ENCODE data around the gene DYNC1H1.

The DYNC1H1 gene

DNA sequence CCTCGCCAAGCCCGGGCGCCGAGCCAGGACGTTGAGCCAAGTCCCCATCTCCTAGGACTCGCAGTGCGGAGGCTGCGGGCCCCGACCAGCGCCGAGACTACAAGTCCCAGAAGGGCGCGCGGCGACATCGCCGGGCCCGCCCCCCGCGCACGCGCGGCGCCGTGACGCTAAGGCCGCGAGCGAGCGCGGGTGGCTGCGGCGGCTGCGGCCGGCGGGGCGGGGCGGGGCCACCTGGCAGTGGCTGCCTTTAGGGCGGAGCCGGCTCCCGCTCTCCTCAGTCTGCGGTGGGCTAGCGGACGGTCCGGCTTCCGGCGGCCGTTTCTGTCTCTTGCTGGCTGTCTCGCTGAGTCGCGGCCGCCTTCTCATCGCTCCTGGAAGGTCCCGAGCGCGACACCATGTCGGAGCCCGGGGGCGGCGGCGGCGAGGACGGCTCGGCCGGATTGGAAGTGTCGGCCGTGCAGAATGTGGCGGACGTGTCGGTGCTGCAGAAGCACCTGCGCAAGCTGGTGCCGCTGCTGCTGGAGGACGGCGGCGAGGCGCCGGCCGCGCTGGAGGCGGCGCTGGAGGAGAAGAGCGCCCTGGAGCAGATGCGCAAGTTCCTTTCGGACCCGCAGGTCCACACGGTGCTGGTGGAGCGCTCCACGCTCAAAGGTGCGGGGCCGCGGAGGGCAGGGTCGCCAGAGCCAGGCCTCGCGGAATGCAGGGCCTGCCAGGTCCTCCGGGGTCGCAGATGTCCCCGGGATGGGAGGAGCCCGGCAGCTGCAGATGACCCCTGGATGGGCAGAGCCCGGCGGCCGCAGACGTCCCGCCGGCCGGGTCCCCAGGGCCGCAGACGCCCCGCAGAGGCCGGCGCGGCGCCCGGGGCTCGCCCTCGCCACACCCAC lies at the start of gene DYNC1H1:
Gene DYNC1H1, plus strand, starts transcription at position 277 of the 884 bp plus-strand sequence. Its CDS starts 119 bp downstream, at position 396.
- DNase-seq = peak; percentile 95

DNA sequence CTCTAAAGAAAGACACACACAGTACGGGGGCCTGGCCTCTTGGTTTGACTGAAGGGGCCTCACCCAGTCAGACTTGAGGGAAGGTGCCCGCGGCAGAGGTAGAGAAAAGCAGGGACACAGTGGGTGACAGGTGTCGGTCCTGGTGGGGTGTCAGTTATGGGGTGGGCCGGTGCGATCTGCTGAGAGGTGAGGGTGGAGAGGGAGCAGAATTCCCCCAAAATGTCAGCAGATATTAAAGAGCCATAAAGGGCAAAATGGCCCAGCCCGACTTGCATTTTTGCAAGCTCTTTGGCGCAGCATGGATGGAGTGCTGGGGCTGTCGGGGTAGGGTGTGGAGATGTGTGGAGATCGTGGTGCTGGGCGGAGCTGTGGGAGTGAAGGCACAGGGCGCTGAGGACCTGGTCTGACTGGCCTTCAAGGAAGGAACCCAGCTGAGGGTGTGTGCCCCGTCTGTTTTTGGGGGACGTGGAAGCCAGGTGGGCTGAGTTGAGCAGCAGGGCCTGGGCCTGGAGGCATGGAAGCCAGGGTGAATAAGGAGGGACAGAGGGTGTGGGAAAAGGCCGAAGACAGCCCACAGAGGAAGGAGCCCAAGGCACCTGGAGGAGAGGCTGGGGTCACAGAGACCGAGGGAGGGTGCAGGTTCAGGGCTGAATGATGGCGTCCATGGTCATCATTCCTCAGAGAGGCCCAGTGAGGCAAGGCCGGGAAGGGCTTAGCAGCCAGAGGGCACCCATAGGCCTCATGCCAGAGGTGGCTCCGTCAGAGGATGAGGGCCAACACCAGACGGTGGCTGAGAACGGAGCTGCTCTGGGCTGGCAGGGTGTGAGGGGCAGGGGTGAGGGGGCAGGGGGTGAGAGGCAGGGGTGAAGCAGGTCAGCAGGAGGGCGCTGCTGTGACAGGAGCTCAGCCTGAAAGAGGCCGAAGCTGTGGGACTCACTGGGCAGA lies 48.2 kb upstream of the DYNC1H1 start:
- no peak for DNase-seq

DNA sequence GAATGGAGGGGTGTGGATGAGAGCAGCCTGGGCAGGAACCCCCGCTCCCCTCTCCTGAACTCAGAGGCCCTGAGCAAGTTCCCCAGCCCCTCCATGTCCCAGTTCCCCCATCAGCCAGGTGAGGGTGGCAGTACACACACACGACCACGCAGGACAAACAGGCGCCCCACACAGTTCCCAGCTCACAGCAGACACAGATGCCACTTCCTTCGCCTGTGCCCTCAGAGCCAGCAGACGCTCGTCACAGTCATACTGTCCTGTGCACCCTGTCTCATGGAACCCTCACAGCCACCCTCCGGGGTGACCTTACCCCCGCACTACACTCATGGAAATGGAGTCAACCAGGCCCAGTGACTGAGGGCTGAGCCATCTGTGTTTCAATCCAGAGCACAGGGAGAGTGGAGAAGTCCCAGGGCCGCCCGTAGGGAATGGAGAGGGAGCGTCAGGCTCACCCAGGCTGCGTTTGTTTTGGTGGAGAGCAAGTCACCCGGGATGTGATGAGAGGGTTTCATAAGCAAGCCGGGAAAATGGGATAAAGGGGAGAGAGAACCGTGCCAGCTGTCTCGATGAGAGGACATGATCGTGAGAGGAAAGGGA lies 47.5 kb upstream of the DYNC1H1 start:
- DNase-seq = no peak

DNA sequence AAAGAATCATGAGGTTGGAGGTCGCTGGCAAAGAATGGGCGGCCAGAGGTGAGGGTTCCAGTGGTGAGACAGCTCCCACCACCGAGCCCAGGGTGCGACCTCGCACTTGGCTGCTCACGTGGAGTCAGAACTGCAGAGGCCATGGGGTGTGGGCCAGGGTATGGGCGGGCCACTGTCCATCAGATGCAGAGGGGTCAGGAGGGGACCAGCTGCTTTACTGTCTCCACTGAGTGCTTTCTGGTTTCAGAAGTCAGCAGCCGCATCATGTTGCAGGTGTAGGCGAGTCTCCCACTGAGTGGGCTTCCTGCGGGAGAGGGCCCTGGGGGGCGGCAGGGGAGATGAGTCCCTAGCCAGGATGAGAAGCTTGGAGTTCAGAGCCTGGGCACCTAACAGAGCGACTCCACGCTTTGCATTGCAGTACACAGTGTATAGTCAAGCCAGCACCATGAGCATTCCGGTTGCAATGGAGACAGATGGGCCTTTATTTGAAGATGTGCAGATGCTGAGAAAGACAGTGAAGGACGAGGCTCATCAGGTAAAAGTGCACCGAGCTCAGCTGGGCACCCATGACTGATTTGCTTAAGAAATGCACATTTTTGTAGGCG lies 46.9 kb upstream of the DYNC1H1 start:
- DNase-seq = no peak

DNA sequence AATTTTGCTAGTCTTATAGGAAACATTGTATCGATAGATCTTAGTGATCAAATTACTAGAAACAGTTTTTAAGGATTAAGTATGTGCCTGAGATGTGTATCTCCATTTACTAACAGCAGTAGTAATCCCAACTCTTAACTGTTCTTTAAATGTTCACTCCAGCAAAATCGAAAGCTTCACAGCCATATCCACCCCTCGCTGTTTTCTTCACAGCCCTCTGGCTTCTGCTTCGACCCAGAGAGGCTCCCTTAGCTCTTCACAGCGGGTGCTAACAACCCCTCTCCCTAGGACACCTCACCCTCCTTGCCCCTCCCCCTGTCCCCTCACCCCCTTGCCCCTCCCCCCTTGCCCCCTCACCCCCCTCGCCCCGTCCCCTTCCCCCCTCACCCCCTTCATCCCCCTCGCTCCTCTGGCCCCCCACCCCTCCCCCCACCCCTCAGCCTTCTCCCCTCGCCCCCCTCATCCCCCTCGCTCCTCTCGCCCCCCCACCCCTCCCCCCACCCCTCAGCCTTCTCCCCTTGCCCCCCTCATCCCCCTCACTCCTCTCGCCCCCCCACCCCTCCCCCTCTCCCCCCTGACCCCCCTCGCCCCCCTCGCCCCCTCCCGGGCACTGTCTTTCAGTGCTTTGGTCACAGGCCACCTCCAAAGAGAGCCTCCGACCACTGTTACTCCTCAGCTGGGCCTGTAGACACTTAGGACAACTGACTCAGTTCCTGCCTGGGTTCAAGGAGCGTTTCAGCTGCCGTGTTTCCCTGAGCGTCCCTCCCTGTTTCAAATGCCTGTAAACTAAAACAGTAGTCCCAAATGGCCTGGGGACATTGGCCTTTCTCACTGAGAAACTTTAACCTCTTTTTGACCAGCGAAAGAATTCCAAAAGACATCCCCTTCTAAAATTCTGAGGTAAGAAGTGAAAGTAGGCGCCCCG lies 46.0 kb upstream of the DYNC1H1 start:
- DNase-seq = no peak

DNA sequence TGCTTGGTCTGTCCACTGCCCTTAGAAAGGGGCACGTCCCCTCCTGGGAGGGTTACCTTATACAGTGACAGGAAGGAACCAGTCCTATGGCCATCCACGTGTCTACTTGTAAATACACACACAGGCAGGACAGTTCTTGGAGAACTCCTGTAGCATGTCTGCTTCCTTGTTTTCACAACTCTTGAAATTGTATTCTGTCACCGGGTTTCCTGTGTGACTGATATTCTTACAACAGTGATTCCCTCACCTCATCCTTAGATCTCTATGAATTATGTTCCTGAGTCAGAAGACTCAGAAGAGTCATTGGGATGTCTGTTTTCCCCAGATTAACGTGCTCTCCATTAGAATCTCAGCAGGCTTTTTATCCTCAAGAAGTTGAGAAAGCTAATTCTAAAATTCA lies 44.1 kb upstream of the DYNC1H1 start:
- no peak for DNase-seq

DNA sequence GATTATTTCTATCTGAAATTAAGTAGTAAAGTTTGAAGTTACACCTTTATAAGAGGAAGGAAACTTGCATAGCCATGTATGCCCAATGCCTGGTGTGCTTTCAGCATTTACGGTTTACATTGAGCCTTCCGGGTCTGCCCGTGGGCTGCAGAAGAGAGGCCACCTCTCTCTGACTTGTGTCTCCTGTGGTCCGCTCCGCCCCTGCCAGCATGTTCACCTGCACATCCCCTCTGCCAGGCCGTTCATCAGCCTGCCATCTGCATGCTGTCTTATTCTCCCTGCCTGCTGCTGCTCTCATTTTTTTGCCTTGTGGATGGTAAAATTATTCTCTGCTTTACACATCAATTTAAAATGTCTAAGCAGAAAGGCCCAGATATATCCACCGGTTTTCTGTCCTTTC lies 41.5 kb upstream of the DYNC1H1 start:
- no peak for DNase-seq

DNA sequence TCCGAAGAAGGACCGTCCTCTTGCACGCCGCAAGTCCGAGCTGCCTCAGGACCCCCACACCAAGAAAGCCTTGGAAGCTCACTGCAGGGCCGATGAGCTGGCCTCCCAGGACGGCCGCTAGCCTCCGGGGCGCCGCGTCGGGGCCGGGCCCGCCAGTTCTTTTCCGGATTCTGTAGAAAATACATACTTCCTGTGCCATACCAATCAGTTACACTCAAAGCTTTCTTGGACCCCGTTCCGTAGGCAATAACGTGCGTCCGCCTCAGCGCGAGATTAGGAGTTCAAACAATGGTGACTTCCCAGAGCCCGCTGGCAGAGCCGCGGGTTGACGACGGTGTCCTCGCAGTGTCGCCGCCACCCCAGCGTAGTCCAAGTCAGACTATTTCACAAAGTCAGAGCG lies 39.2 kb upstream of the DYNC1H1 start:
- DNase-seq = no peak

DNA sequence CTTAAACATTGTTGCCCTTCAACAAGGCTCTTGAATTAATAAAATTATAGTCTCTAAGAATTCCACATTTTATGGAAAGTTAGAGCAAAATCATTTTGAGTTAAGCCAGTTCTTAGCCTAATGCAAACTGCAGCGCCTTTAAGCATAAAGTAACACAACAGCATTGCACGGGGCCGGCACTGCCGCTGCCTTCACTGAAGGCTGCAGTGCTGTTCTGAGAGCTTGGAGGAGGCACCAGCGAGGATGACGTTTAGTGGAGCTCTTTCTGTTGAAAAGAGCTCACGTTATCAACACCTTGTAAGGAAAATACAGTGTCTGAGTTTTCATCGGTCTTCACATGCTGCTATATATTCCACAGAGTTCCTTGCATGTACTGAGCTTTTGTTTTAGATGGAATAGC lies 38.3 kb upstream of the DYNC1H1 start:
- no peak for DNase-seq

DNA sequence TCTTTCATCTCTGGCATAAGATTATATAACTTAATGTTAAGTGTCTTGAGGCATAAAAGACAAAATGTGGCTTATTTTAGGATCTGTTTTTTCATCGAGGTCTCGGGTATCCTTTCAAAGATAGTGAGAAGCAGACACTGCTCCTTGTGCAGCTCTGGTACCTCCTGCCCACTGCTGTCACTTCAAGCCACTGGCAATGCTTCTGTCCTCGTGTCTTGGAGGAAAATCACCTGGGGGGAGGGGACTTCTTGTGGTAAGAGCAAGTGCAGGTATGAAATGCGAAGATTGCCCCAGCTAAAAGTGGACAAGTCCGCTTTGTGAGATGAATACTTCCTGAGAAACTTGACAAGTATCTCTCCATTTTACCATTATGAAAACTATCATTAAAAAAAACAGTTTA lies 37.8 kb upstream of the DYNC1H1 start:
- DNase-seq = no peak

DNA sequence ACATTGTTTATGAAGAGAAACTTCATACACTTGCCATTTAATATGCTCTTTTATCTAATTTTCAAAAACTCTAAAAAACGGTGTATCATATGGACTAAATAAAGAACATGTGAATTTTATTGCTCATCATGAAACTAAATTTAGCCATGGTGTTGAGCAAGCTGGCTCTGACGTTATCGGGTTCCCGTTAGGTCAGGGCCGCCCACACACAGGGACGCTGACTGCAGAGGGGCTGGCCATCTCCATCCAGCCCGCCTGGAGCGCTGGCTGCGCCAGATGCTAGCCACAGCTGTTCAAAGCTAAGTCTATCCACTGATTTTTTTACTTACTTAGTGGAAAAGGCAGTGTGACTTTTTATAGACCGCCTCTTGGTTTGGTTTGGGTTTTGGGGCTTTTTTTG lies 36.5 kb upstream of the DYNC1H1 start:
- peak; percentile 48 for DNase-seq

DNA sequence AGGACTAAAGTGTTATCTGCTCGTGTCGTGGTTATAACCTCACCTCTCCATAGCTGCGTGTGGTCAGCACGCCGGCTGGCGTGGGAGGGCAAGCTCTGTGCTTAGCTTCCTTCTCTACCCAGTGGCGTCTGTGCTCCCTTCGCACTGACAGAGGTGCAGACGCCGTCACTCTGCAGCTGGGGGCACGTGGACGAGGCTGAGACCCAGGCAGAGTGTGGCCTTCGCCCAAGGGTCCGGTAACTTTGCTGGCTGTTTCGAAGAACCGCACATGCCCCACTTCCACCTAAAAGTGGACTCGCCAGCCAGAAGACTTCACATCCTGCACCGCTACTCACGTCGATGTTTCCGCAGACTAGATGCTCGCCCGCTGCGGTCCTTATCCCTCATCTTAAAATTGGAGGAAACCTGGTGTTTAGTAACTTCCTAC lies 35.9 kb upstream of the DYNC1H1 start:
- peak; percentile 42 for DNase-seq

DNA sequence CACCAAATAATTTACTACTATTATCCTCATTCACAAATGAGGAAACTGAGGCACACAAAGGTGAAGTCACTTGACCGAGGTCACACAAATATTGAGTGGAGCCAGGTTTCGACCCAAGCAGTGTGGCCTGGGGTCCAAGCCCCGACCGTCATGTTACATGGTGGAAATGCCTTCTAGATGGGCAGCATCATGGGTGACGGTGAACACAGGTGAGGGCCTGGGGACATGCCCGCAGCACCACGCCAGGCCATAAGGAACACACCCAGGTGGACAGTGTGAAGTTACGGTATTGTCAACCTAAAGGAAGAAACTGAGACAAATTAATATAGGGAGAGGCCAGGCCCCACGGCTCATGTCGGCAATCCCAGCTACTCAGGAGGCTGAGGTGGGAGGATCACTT lies 35.3 kb upstream of the DYNC1H1 start:
- DNase-seq = no peak

DNA sequence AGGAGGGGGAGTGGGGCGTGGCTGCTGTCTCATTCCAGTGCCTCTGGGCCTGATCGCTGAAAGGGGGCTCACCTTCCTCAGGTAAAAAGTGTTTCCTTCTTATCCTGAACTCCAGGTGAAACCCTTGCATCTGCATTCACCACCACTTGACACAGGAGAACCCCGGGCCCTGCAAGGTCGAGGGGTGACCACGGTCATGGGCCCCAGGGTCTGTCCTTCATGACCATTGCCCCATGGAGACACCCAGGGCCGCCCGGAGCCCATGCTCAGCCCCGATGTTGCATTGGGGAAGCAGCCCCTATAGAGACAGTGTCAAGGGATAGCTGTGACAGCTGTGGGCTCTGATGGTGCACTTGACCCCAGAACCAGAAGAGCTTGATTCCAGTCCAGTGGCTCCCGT lies 34.4 kb upstream of the DYNC1H1 start:
- no peak for DNase-seq

DNA sequence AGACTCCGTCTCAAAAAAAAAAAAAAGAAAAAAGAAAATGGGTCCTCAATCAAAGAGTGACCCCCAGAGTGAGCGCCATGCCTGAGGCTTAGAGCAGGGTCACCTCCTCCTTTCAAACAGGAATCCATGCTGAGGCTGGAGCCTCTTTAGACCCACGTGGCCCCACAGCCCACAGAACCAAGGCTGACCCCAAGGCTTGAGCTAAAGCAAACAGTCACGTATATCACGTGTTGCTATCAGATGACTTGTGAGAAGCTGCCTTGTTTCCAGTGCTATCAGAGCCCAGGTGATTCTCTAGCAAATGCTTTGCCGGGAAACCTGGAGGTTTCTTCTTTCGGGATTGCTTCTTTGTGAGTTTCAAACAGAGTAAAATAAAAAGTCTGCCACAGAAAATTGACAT lies 31.7 kb upstream of the DYNC1H1 start:
- DNase-seq = no peak

DNA sequence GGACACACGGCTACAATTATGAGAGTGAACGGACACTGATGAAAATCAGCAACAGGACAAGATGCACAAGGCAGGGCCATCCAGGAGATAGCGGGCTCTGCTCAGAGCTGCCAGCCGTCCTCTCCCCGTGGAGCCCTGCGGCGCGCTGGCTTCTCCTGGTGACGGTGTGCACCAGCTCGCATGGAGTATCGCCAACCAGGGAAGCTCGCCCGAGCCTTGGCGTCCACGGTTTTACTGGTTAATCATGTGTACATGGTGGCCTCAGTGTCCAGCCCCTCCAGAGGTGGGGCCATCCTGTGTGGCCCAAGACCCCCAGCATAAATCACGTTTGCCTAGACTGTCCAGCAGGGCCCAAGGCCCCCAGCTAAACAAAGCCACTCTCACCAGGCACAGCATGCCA lies 31.2 kb upstream of the DYNC1H1 start:
- no peak for DNase-seq

DNA sequence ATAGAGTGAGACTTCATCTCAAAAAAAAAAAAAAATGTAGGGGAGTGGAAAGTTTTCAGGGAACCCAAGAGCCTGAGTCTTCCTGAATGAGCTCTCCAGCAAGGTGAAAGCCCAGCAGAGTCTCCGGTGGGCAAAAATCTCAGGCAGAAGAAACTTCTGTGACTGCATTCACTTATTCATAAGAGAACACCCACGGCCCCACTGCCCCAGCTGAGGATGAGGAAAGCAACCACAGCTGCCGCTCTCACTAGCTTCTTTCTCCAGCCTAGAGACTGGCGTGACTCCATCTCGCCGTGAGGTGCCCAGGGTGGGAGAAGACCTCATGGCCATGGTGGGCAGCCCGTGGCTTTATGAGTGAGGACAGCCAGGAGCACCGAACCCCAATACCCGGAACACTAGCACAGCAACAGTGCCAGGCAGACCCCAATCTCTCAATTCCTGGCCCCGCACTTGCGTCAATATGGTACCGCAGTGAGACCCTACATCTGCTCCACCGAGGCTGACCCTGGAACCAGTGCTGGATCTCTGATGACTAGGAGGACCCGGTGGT lies 29.7 kb upstream of the DYNC1H1 start:
- no peak for DNase-seq

DNA sequence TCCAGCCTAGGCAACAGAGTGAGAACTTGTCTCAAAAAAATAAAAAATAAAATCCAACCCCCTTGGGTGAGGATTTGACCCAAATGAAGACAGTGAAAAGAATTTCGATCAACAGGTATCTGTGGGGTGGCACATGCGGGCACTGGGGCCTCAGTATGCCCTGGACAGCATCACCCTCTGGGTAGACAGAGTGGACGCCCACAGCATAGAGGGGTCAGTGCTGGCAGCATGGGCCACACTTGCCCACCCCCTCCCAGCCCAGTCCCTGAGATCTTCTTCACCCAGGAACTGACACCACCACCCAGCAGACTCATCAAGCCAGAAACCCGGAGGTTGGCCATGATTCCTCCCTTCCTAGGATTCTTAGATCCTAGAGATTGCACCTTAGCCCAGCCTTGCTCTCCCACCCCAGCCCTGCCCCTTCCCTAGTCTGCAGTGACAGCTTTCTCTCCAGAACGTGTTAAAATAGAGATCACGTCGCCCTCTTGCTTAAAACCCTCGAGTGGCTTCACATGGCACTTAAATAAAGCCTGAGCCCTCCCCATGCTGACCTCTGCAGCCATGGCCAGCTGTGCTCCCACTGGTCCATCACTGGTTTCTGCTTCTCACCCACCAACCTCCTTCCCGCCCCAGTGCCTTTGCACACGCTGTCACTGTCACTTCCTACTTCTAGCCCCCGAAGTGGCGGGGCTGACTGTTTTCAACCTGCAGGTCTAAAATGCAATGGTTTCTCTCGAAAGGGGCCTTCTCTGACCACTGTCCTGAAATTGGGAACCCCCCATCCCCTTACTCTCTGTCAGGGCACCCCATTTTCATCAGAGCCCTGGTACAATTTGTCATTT lies 26.2 kb upstream of the DYNC1H1 start:
- DNase-seq = no peak

DNA sequence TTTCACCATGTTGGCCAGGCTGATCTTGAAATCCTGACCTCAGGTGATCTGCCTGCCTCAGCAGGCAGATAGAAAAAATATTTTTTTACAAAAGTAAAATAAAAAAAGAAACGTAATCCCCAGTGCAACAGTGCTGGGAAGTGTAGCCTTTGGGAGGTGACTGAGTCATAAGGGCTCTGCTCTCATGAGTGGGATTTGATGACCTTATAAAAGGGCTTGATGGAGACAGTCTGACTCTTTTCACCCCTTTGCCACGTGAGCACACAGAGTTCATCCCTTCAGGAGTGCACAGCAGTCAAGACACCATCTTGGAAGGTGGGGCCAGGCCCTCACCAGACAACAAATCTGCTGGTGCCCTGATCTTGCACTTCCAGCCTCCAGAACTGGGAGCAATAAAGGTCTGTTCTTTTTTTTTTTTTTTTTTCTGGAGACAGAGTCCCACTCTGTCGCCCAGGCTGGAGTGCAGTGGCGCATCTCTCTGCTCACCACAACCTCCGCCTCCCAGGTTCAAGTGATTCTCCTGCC lies 24.7 kb upstream of the DYNC1H1 start:
- DNase-seq = no peak

DNA sequence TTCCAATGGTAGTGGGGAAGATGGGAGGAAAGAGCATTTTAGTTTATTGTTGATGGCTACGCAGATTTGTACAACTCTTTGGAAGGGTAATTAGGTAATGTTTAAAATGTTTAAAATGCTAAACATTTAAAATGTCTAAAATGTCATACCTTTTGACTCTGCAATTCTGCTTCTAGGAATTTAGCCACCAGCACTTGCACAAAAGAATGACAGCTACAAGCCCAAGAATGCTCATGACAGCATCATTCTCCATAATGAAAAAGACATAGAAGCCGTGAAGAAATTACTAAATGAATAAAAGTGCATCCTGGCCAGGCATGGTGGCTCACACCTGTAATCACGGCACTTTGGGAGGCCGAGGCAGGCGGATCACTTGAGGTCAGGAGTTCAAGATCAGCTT lies 19.9 kb upstream of the DYNC1H1 start:
- no peak for DNase-seq

Measured in hematopoietic multipotent progenitor cell treated with erythropoietin and hydrocortisone succinate and interleukin-3 and kit ligand, for 4 days (in vitro differentiated cells).